Measurements from ENCODE around the gene PHF5A. TPM values are rescaled to one million over a fixed set of nuclear protein-coding genes. Genes with fewer than 3 reads are reported as not detected.

The PHF5A gene
- polyA plus RNA-seq, 2 of the 4 experiments (the other 2 are of a cell fraction), result 80.1 to 82.6 TPM

DNA sequence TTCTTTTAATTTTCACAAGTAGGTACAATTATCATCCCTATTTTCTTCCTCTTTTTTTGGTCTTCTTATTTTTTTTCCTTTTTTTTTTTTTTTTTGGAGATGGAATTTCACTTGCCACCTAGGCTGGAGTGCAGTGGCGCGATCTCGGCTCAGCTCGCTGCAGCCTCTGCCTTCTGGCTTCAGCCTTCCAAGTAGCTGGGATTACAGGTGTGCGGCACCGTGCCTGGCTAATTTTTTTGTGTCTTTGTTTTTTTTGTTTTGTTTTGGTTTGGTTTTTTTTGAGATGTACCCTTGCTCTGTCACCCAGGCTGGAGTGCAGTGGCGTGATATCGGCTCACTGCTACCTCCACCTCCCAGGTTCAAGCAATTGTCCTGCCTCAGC is 38.5 kb downstream of the PHF5A start (continued):
- TF ChIP-seq EHMT2 (IDR thresholded peaks at IDR 0.05; ENCODE audit: low read depth) (no peak), MAFK (IDR thresholded peaks at IDR 0.05; ENCODE audit: partially characterized antibody) (no peak), JUN (IDR thresholded peaks at IDR 0.05) (no peak)

DNA sequence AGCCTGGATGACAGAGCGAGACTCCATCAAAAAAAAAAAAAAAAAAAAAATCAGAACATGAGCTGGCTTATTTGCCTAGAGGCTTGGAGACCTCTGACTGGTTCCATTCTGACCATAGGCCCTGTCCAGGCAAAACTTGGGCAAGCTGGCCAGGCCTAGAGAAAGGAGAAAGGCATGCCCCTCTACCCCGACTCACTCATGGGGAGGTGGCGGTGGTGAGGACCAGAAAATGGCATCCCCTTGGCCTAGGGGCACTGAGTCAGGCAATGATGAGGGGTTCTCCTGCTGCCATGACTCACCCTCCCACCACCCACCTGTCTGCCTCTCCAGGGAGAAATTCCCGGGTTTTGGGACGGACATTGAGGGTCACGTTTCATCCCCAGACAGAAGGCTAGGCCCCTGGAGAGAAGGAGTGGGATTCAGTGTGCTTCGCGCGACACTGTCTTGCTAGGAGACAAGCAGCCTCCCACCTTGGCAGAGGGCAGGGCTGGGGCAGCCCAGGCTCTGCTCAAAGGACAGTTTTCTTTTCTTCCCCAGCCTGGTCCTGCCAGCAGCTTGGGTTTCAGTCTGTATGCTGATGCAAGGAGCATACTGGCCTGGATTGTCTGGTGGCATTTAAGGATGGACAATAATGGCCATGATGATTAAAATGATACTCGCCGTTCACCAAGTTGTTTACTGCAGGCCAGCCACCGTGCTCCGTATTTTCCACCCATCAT is 39.1 kb downstream of the PHF5A start:
- Histone ChIP-seq H3K27ac (no peak overlapping the region), H3K4me1 (no peaks in the 10 kb centered on the region), H3K9me3 (no peaks in the 10 kb centered on the region), H3K4me2 (no peak overlapping the region), H3K4me3 (no peak overlapping the region)
- FAIRE-seq (no peak), DNase-seq (ENCODE audit: low read depth in 1 of 2, low spot score in 1 of 2) (no peak), ATAC-seq (peak; percentile 52 to 62; a peak in 4 of 6 replicates)
- POLR2A ChIA-PET, result interaction anchor here (1.2 kb wide), 1 partner anchor 24 kb away, joined by 3 read pairs; no protein-coding TSS in a partner anchor
- CTCF ChIA-PET, result interaction anchor here (0.6 to 2.7 kb wide), 3 partner anchors 11 to 89 kb away, joined by 3 to 8 read pairs (median 4); no protein-coding TSS in a partner anchor
- WGBS (ENCODE audit: missing lambda C conversion rate), result 91% methylated on average over 10 of the region's 13 CpGs
- no peak for TF ChIP-seq TFCP2L1 (CRISPR knock-in tag; IDR thresholded peaks at IDR 0.05)
- TF ChIP-seq, protein P1, sequence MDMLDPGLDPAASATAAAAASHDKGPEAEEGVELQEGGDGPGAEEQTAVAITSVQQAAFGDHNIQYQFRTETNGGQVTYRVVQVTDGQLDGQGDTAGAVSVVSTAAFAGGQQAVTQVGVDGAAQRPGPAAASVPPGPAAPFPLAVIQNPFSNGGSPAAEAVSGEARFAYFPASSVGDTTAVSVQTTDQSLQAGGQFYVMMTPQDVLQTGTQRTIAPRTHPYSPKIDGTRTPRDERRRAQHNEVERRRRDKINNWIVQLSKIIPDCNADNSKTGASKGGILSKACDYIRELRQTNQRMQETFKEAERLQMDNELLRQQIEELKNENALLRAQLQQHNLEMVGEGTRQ (IDR thresholded peaks at IDR 0.05), result no peak

DNA sequence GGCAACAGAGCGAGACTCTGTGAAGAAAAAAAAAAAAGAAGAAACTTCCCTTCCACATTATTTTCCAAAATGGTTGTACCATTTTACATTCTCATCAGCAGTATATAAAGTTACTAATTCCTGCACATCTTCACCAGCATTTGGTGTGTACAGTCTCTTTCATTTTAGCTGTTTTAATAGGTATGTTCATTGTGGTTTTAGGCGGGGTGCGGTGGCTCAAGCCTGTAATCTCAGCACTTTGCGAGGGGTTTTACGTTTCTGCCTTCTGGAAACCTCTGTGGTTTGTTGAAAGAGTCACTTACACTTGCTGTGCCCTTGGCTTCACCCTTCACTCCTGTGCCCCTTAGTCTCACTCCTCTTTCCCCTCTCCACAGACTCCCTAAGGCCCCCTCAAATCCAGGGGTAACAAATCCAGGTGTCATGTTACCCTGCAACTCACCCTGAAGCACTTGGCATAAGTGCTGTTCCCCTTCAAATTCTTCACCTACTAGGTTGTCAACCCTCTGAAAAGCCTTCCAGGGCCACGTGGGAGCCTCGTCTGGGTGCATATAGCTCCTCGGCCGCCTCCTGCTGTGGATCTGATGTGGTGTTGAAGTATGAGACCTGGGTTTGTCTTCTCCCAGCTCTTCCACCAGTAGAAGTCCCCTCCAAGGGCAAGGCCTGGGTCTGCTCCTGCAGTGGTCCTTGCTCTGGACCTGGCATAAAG is 42.7 kb downstream of the PHF5A start:
- no peak overlapping the region for H3K4me2 ChIP-seq
- FAIRE-seq (no peak), ATAC-seq (peak in 1 of 2 experiments; percentile 47; a peak in 1 of 6 replicates), DNase-seq (ENCODE audit: low read depth in 1 of 2, low spot score in 1 of 2) (no peak)
- ChIA-PET CTCF (interaction anchor here (0.7 kb wide), 2 partner anchors 9 to 57 kb away, joined by 3 read pairs; no protein-coding TSS in a partner anchor), POLR2A (no interaction called here)
- WGBS (ENCODE audit: missing lambda C conversion rate), result 82% methylated on average over 9 of the region's 9 CpGs
- H3K4me1 ChIP-seq, result no peaks in the 10 kb centered on the region
- no peak for TF ChIP-seq FOXS1 (CRISPR knock-in tag; IDR thresholded peaks at IDR 0.05)
- no peak for TF ChIP-seq FOSL2 (IDR thresholded peaks at IDR 0.05)
- TF ChIP-seq FOSL2 (CRISPR knock-in tag; IDR thresholded peaks at IDR 0.05), result no peak
- TF ChIP-seq RCOR1 (IDR thresholded peaks at IDR 0.05; ENCODE audit: low read depth, low read length), result no peak
- TF ChIP-seq PHF8 (IDR thresholded peaks at IDR 0.05; ENCODE audit: borderline replicate concordance, low read depth), result no peak
- no peak for TF ChIP-seq SREBF2 (IDR thresholded peaks at IDR 0.05)
- TF ChIP-seq CBX8 (IDR thresholded peaks at IDR 0.05), result no peak
- no peak for TF ChIP-seq HOXB5 (CRISPR knock-in tag; IDR thresholded peaks at IDR 0.05)
- no peak for TF ChIP-seq POLR2A (IDR thresholded peaks at IDR 0.05; ENCODE audit: low read length)
- TF ChIP-seq EP300 (IDR thresholded peaks at IDR 0.05), result no peak
- TF ChIP-seq CHD4 (IDR thresholded peaks at IDR 0.05; ENCODE audit: borderline replicate concordance), result no peak
- no peak for TF ChIP-seq HOXB13 (CRISPR knock-in tag; IDR thresholded peaks at IDR 0.05; ENCODE audit: low read depth)
- no peak for TF ChIP-seq HDAC2 (IDR thresholded peaks at IDR 0.05)
- TF ChIP-seq CEBPB (IDR thresholded peaks at IDR 0.05), result no peak
- TF ChIP-seq SMC3 (IDR thresholded peaks at IDR 0.05), result no peak
- no peak for TF ChIP-seq TP53 (CRISPR knock-in tag; IDR thresholded peaks at IDR 0.05)
- TF ChIP-seq, protein P2, sequence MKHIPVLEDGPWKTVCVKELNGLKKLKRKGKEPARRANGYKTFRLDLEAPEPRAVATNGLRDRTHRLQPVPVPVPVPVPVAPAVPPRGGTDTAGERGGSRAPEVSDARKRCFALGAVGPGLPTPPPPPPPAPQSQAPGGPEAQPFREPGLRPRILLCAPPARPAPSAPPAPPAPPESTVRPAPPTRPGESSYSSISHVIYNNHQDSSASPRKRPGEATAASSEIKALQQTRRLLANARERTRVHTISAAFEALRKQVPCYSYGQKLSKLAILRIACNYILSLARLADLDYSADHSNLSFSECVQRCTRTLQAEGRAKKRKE (CRISPR knock-in tag; IDR thresholded peaks at IDR 0.05; ENCODE audit: low read depth), result no peak
- TF ChIP-seq, protein P3, sequence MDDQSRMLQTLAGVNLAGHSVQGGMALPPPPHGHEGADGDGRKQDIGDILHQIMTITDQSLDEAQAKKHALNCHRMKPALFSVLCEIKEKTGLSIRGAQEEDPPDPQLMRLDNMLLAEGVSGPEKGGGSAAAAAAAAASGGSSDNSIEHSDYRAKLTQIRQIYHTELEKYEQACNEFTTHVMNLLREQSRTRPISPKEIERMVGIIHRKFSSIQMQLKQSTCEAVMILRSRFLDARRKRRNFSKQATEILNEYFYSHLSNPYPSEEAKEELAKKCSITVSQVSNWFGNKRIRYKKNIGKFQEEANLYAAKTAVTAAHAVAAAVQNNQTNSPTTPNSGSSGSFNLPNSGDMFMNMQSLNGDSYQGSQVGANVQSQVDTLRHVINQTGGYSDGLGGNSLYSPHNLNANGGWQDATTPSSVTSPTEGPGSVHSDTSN (IDR thresholded peaks at IDR 0.05), result no peak
- TF ChIP-seq, protein P4, sequence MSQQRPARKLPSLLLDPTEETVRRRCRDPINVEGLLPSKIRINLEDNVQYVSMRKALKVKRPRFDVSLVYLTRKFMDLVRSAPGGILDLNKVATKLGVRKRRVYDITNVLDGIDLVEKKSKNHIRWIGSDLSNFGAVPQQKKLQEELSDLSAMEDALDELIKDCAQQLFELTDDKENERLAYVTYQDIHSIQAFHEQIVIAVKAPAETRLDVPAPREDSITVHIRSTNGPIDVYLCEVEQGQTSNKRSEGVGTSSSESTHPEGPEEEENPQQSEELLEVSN (IDR thresholded peaks at IDR 0.05; ENCODE audit: borderline replicate concordance, low read depth), result no peak
- no peak for TF ChIP-seq POLR2AphosphoS2 (conservative IDR thresholded peaks at IDR 0.05; ENCODE audit: low read length)
- TF ChIP-seq RARB (CRISPR knock-in tag; IDR thresholded peaks at IDR 0.05), result no peak
- no peak overlapping the region for H3K4me3 ChIP-seq
- no peak overlapping the region for H3K27ac ChIP-seq
- no peaks in the 10 kb centered on the region for H3K9me3 ChIP-seq

Data from A549 (cell line).